HG02973 (cell line): Measurements from ENCODE around the gene TTBK2.

Source experiments
- ATAC-seq: cut with Tn5 transposase; IDR thresholded peaks from one replicate; pipeline ENCODE4 v1.9.1; 2021; ENCODE audit warnings: moderate library complexity; ENCODE audit not compliant: unreplicated experiment

The TTBK2 gene

DNA sequence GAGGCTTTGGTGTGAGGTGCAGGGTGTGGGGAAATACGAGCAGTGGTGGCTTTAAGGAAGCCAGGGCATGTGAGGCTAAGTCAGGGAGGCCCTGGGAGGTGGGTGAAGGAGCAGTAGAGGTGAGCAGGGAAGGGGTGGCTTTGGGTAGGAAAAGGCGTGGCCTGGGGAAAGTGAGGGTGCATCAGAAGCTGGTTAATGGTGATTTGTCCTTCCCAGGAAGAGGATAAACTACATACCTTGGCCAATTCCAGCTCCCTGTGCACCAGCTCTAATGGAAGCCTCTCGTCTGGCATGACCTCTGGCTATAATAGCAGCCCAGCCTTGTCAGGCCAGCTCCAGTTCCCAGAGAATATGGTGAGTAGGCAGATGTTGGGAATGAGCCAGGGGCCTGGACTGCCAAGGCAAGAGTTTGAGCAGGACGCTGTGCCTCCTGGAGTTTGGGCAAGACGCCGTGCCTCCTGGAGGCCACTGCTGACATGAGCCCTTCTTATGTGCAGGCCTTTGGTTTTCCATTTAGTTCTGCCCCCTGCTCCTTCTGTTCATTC, 225.0 kb downstream of the TTBK2 start:
- no peak for ATAC-seq

GRCh38 chr15:42694398-42694797, 226.2 kb downstream of the TTBK2 start:
- no peak for ATAC-seq

GRCh38 chr15:42693942-42694341, 226.6 kb downstream of the TTBK2 start:
- no peak for ATAC-seq

DNA sequence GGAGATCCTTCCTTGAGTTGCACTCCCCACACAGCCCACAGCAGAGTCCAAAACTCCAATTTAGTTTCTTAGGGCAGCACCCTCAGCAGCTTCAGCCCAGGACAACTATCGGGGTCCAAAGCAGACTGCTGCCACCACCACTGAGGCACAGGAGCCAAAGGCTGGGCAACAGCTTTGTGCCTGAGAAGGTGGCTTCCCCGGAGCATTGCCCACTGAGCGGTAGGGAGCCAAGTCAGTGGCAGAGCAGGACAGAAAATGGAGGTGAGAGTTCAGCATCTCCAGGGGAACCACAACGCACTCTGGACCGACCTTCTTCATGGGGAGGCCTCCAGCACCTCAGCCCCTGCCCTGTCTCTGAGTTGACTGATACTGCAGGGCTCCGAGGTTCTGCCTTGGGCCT, 227.1 kb downstream of the TTBK2 start:
- no peak for ATAC-seq

GRCh38 chr15:42692997-42693396, 227.6 kb downstream of the TTBK2 start:
- ATAC-seq: no peak

- no peak for ATAC-seq
Measured at GRCh38 chr15:42692536-42692935, 228.0 kb downstream of the TTBK2 start.

GRCh38 chr15:42691770-42692169, 228.8 kb downstream of the TTBK2 start:
- no peak for ATAC-seq

DNA sequence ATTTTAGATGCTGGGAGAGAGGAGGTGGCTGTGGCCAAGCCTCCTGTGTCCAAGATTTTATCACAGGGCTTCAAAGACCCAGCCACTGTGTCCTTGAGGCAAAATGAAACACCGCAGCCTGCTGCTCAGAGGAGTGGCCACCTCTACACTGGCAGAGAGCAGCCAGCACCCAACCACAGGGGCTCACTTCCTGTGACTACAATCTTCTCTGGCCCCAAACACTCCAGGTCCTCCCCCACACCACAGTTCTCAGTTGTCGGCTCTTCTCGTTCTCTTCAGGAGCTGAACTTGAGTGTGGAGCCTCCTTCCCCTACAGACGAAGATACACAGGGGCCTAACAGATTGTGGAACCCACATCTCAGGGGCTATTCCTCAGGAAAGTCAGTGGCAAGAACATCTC, 229.3 kb downstream of the TTBK2 start:
- no peak for ATAC-seq
